ENCODE data around the gene AKR1C4.

The AKR1C4 gene

DNA sequence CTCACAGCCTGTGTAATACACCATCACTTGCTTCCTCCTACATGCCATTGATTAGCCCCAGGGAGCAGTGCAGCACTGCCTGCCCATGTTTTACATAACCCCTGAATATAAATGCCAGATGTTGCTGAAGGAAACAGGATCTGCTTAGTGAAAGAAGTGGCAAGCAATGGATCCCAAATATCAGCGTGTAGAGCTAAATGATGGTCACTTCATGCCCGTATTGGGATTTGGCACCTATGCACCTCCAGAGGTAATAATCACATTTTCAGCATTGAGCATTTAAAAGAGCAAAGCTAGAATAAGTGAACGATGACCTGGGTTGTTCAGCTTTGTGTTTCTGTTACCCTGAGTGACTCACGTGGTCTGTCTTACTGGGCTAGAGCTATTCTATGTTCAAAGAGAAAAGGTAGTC lies at the start of gene AKR1C4:
Gene AKR1C4, plus strand, starts transcription at position 136 of the 412 bp plus-strand sequence. Its CDS starts 31 bp downstream, at position 167.
- DNase-seq (ENCODE audit: insufficient read length, low spot score) (no peak), FAIRE-seq (no peak)
- TF ChIP-seq, protein P1, sequence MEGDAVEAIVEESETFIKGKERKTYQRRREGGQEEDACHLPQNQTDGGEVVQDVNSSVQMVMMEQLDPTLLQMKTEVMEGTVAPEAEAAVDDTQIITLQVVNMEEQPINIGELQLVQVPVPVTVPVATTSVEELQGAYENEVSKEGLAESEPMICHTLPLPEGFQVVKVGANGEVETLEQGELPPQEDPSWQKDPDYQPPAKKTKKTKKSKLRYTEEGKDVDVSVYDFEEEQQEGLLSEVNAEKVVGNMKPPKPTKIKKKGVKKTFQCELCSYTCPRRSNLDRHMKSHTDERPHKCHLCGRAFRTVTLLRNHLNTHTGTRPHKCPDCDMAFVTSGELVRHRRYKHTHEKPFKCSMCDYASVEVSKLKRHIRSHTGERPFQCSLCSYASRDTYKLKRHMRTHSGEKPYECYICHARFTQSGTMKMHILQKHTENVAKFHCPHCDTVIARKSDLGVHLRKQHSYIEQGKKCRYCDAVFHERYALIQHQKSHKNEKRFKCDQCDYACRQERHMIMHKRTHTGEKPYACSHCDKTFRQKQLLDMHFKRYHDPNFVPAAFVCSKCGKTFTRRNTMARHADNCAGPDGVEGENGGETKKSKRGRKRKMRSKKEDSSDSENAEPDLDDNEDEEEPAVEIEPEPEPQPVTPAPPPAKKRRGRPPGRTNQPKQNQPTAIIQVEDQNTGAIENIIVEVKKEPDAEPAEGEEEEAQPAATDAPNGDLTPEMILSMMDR (IDR thresholded peaks at IDR 0.05; ENCODE audit: insufficient read depth, missing control alignments) = no peak

DNA sequence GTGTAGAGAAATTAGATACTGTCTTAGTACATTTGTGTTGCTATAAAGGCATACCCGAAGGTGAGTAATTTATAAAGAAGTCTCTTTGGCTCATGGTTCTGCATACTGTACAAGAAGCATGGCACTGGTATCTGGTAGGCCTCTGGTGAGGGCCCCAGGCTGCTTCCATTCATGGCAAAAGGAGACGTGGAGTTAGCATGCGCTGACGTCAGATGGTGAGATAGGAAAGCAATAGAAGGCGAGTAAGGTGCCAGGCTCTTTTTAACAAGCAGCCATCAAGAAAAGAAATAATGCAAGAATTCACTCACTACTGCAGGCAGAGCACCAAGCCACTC lies 49.8 kb upstream of the AKR1C4 start:
- TF ChIP-seq, protein P1 (IDR thresholded peaks at IDR 0.05; ENCODE audit: insufficient read depth, missing control alignments) = no peak
- FAIRE-seq = no peak

DNA sequence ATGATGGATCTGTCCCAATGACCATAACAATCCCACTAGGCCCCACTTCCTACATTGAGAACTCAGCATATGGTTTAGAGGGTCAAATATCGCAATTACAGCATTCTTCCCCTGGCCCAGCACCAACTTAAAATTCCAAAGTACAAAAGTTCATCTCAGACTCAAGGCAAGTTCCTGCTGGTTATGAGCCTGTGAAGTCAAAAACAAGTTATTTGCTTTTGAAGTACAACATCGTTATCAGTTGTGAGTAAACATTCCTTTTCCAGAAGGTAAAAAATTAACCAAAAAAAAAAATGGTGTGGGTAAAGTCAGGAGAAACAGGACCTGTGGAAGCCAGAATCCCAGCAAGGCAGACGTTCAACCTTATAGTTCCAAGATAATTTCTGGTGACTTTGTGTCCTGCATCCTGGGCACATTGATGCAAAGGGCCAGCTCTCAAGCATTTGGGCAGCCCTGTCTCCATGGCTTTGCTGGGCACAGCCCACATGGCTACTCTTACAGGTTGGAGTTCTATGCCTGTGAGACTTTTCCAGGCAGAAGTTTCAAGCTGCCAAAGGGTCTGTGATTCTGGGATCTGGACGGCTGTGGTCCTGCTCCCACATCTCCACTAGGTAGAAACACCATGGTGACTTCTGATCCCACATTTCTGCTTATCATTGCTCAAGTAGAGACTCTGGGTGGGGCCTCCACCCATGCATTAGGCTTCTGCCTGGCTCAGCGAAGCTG lies 49.2 kb upstream of the AKR1C4 start:
- no peak for DNase-seq (ENCODE audit: insufficient read length, low spot score)
- FAIRE-seq = no peak

More for the DNA sequence above, 49.8 kb upstream of the AKR1C4 start:
- DNase-seq (ENCODE audit: insufficient read length, low spot score) = no peak

DNA sequence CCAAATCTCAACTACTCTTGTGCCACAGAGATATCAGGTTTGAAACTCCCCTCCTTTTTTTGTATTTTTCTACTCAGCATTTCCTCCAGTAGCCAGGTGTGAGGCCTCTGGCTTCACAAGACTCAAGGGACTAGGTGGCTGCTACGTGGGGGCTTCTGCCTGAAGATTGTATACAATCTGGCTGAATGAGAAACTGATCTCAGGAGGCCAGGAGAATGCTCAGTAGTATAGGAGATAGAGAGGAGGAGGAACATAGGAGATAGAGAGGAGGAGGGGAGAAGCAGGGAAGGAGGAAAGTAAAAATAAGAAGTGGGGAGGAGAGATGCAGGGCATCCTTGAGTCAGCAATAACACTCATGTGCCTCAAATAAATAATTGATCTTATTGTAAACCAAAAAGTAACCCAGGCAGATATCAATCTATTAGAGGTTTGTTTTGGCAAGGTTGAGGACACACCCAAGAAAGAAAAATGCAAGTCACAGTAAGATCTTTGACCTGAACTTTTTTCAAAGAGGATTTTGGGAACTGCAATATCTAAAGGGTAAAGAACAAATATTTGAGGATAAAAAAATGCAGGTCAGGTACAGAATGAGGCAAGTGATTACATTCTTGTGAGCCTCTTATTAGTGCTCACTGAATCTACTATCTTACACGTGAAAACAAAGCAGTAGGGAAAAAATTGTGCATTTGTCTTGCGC lies 48.5 kb upstream of the AKR1C4 start:
- TF ChIP-seq, protein P1 (IDR thresholded peaks at IDR 0.05; ENCODE audit: insufficient read depth, missing control alignments) = no peak
- FAIRE-seq (no peak), DNase-seq (ENCODE audit: insufficient read length, low spot score) (no peak)

More for the DNA sequence above, 49.2 kb upstream of the AKR1C4 start:
- TF ChIP-seq, protein P1 (IDR thresholded peaks at IDR 0.05; ENCODE audit: insufficient read depth, missing control alignments) = no peak

DNA sequence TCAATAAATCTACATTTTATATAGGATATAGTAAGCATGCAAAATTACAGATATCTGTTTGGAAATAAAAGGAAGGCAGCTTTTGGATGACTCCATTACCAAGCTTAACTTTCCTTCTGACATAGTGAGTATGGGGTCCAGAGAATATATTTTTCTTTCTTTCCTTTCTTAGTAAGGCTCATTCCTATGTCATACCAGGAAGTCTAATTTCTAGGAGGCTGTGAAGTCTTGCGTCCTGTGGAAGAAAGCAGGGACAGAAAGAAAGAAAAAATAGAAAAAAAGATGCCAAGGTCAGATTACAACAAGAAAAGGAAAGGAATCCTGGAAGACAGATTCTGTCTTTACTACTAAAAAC lies 48.0 kb upstream of the AKR1C4 start:
- no peak for FAIRE-seq
- TF ChIP-seq, protein P1 (IDR thresholded peaks at IDR 0.05; ENCODE audit: insufficient read depth, missing control alignments) = no peak
- DNase-seq (ENCODE audit: insufficient read length, low spot score) = no peak

DNA sequence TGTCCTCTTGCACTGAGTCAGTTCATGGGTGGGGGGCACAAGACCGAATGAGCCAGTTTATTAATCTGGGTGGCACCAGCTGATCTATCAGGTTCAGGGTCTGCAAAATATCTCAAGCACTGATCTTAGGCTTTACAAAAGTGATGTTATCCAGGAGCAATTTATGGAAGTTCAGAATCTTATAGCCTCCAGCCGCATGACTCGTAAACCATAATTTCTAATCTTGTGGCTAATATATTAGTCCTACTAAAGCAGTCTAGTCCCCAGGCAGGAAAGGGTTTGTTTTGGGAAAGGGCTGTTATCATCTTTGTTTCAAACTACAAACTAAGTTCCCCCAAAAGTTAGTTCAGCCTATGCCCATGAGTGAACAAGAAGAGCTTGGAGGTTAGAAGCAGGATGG lies 45.6 kb upstream of the AKR1C4 start:
- no peak for DNase-seq (ENCODE audit: insufficient read length, low spot score)
- no peak for FAIRE-seq
- TF ChIP-seq, protein P1 (IDR thresholded peaks at IDR 0.05; ENCODE audit: insufficient read depth, missing control alignments) = no peak

DNA sequence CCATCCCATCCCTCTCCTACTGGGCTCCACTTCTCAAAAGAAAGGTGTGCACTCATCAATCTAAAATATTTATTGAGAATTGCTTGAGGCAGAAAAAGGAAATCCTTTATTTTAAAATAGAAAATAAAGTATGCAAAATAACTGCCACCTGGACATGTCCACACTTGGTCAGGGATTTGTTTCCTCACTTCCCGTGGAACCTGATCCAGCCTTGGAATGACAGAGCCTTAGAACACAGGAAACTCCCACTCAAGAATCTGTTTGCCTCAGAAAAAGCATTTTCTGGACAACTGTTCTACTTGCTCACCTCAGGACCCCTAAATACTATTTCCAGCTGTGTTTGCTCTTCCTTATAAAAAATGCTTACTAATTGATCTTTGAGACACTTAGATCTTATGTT lies 40.7 kb upstream of the AKR1C4 start:
- DNase-seq (ENCODE audit: insufficient read length, low spot score) (no peak), FAIRE-seq (no peak)
- TF ChIP-seq, protein P1 (IDR thresholded peaks at IDR 0.05; ENCODE audit: insufficient read depth, missing control alignments) = no peak

All from D721Med (cell line).